Caco-2 (cell line): Measurements from ENCODE around the gene MYOF. TPM values are rescaled to one million over a fixed set of nuclear protein-coding genes. Genes with fewer than 3 reads are reported as not detected.

Experiments used
- BruUV-seq: library from RNA; stranded (reverse); fragments of 400-500 nt; replicated peaks from 2 replicates; lab custom pipeline; 2021; lab: Mats Ljungman, UMichigan
- CTCF ChIA-PET: fragments of 300-600 bp; sonication (Branson Sonifier 250); formaldehyde crosslinking; loops from one replicate; lab custom pipeline; 2022; ENCODE audit warnings: antibody characterized with exemption; lab: Charles Lee
- POLR2A ChIA-PET: fragments of 300-600 bp; sonication (Branson Sonifier 250); formaldehyde crosslinking; loops from one replicate; lab custom pipeline; 2022; ENCODE audit warnings: antibody characterized with exemption; lab: Charles Lee
- DNase-seq, 2 experiments: peaks; one replicate each; pipeline versions ENCODE4 v3.0.0 to v3.0.0-alpha.2; 2020 to 2022
- H3K27me3 ChIP-seq: replicated peaks from 2 replicates; pipeline ENCODE4 v1.6.0; 2011; ENCODE audit warnings: low read length; ENCODE audit not compliant: control insufficient read depth, insufficient read depth
- H3K36me3 ChIP-seq: 2 replicates; pipeline ENCODE4 v1.5.1; 2011; ENCODE audit warnings: low read length; ENCODE audit not compliant: control insufficient read depth, insufficient read depth
- H3K4me1 ChIP-seq: fragments of 250-450 bp; sonication (Bioruptor Pico); 2 replicates; pipeline ENCODE4 v1.5.1; 2020; ENCODE audit warnings: mild to moderate bottlenecking
- H3K4me3 ChIP-seq: 2 replicates; pipeline ENCODE4 v1.5.1; 2011; ENCODE audit warnings: low read depth, mild to moderate bottlenecking, control low read depth, low read length
- H3K9me3 ChIP-seq: fragments of 250-450 bp; sonication (Bioruptor Pico); 2 replicates; pipeline ENCODE4 v1.5.1; 2020; ENCODE audit warnings: mild to moderate bottlenecking, moderate library complexity
- H3K27ac Mint-ChIP-seq: one replicate; pipeline ENCODE4 v1.8.0; 2022; ENCODE audit warnings: mixed read lengths; ENCODE audit not compliant: unreplicated experiment
- H3K27me3 Mint-ChIP-seq: one replicate; pipeline ENCODE4 v1.8.0; 2022; ENCODE audit warnings: mixed read lengths; ENCODE audit not compliant: insufficient read depth, unreplicated experiment
- H3K36me3 Mint-ChIP-seq: one replicate; pipeline ENCODE4 v1.8.0; 2022; ENCODE audit warnings: mild to moderate bottlenecking, mixed read lengths; ENCODE audit not compliant: insufficient read depth, unreplicated experiment
- H3K4me1 Mint-ChIP-seq: one replicate; pipeline ENCODE4 v1.8.0; 2022; ENCODE audit warnings: low read depth, mixed read lengths; ENCODE audit not compliant: unreplicated experiment
- H3K4me3 Mint-ChIP-seq: one replicate; pipeline ENCODE4 v1.8.0; 2022; ENCODE audit warnings: mild to moderate bottlenecking, moderate library complexity, mixed read lengths; ENCODE audit not compliant: unreplicated experiment
- H3K9me3 Mint-ChIP-seq: one replicate; pipeline ENCODE4 v1.8.0; 2022; ENCODE audit warnings: mixed read lengths; ENCODE audit not compliant: unreplicated experiment
- CTCF ChIP-seq, 2 experiments: fragments of 200-600 bp in 1 of 2; IDR thresholded peaks; 1 replicate in 1 of 2; 2 replicates in 1 of 2; pipeline versions ENCODE4 v1.5.1 to v1.8.0; 2011 to 2022; ENCODE audit warnings: antibody characterized with exemption in 1 of 2, control low read depth in 1 of 2, inconsistent platforms in 1 of 2, low read depth in 1 of 2, low read length in 1 of 2, mild to moderate bottlenecking in 1 of 2, moderate library complexity in 1 of 2; ENCODE audit not compliant: insufficient read depth in 1 of 2, severe bottlenecking in 1 of 2, unreplicated experiment in 1 of 2
- intact Hi-C: fragments of 100-400 bp; cut with micrococcal nuclease; formaldehyde crosslinking; loops from one replicate; pipeline ENCODE4 v1.10.0; 2022; ENCODE audit not compliant: unreplicated experiment
- total RNA-seq: library from RNA; stranded (reverse); gene quantifications from 2 replicates; pipeline ENCODE4 v1.2.3, GENCODE V29; 2022

The MYOF gene
- total RNA-seq, 1 experiment from 2014 or later = 148 TPM

GRCh38 chr10:93435621-93436397 is 46.3 kb downstream of the MYOF start:
- Histone ChIP-seq H3K36me3 (no peaks in the 10 kb centered on the region), H3K27me3 (no peaks in the 10 kb centered on the region), H3K9me3 (no peaks in the 10 kb centered on the region), H3K4me1 (peaks cover 60% of the 10 kb centered on the region), H3K4me3 (no peak overlapping the region)
- no TSS peak for BruUV-seq
- intact Hi-C loops = loop anchor here (2.0 kb wide), 2 partner anchors 23 to 35 kb away; no protein-coding TSS in a partner anchor
- ChIA-PET POLR2A (interaction anchor here (1.8 to 2.2 kb wide), 3 partner anchors 10 to 47 kb away, joined by 15 to 32 read pairs (median 22); partner anchors contain the start of gene MYOF), CTCF (interaction anchor here (1.1 kb wide), 1 partner anchor 46 kb away, joined by 3 read pairs; the partner anchor contains the start of gene MYOF)
- H3K4me1 Mint-ChIP-seq = peaks cover 69% of the 10 kb centered on the region
- H3K36me3 Mint-ChIP-seq = peaks cover 68% of the 10 kb centered on the region
- no peaks in the 10 kb centered on the region for H3K9me3 Mint-ChIP-seq
- TF ChIP-seq CTCF (IDR thresholded peaks at IDR 0.05; ENCODE audit: insufficient read depth in 1 of 2, low read depth in 1 of 2, low read length in 1 of 2, severe bottlenecking in 1 of 2, unreplicated experiment in 1 of 2) = no peak
- DNase-seq = peak; percentile 55 to 63
- H3K27ac Mint-ChIP-seq = peak overlapping the region; percentile 96
- peak overlapping the region; percentile 60 for H3K4me3 Mint-ChIP-seq
- H3K27me3 Mint-ChIP-seq = no peaks in the 10 kb centered on the region

- intact Hi-C loops = no loop called here
- CTCF ChIA-PET = interaction anchor here (1.1 kb wide), 1 partner anchor 47 kb away, joined by 3 read pairs; the partner anchor contains the start of gene MYOF
- peaks cover 62% of the 10 kb centered on the region for H3K4me1 Mint-ChIP-seq
- DNase-seq = no peak
- POLR2A ChIA-PET = no interaction called here
- peak overlapping the region; percentile 96 for H3K27ac Mint-ChIP-seq
- BruUV-seq = no TSS peak
- H3K27me3 ChIP-seq = no peaks in the 10 kb centered on the region
- no peaks in the 10 kb centered on the region for H3K9me3 ChIP-seq
- H3K4me1 ChIP-seq = peaks cover 52% of the 10 kb centered on the region
- peaks cover 68% of the 10 kb centered on the region for H3K36me3 Mint-ChIP-seq
- H3K4me3 ChIP-seq = no peak overlapping the region
- no peaks in the 10 kb centered on the region for H3K9me3 Mint-ChIP-seq
- no peaks in the 10 kb centered on the region; the same call in 1 of the 2 replicates for H3K36me3 ChIP-seq
- no peaks in the 10 kb centered on the region for H3K27me3 Mint-ChIP-seq
- no peak overlapping the region for H3K4me3 Mint-ChIP-seq
- TF ChIP-seq CTCF (IDR thresholded peaks at IDR 0.05; ENCODE audit: insufficient read depth in 1 of 2, low read depth in 1 of 2, low read length in 1 of 2, severe bottlenecking in 1 of 2, unreplicated experiment in 1 of 2) = no peak
Observed at GRCh38 chr10:93434991-93435491, 47.1 kb downstream of the MYOF start.

DNA sequence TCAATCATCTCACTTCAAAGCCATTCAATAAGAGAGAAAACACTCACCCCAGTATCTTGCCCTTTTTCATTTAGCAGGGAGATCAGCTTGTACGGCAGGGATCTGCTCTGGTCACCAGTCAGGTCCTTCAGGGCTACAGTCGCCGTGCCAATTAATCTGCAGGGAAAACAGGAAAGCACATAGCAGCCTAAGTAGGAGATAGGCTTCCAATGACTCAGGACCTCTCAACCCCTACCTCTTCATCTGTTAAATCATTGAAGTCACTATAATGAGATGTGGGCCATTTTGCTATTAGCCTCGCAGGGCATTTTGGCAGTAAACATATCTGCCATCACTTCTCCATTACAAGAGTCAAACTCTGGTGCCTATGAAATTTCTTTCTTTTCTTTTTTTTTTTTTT is 50.8 kb downstream of the MYOF start:
- BruUV-seq = no TSS peak
- Mint-ChIP-seq H3K36me3 (peaks cover 68% of the 10 kb centered on the region), H3K9me3 (no peaks in the 10 kb centered on the region), H3K27me3 (no peaks in the 10 kb centered on the region), H3K27ac (peak overlapping the region; percentile 5), H3K4me1 (peaks cover 26% of the 10 kb centered on the region), H3K4me3 (no peak overlapping the region)
- Histone ChIP-seq H3K27me3 (no peaks in the 10 kb centered on the region), H3K4me3 (no peak overlapping the region), H3K4me1 (peaks cover 17% of the 10 kb centered on the region), H3K9me3 (0 out of 2 replicates have a peak, but pooled peaks cover 3% of the 10 kb centered on the region), H3K36me3 (no peaks in the 10 kb centered on the region; the same call in 1 of the 2 replicates)
- intact Hi-C loops = no loop called here
- CTCF ChIA-PET = no interaction called here
- no peak for TF ChIP-seq CTCF (IDR thresholded peaks at IDR 0.05; ENCODE audit: insufficient read depth in 1 of 2, low read depth in 1 of 2, low read length in 1 of 2, severe bottlenecking in 1 of 2, unreplicated experiment in 1 of 2)
- DNase-seq = no peak
- POLR2A ChIA-PET = interaction anchor here (1.1 kb wide), 1 partner anchor 14 kb away, joined by 3 read pairs; no protein-coding TSS in a partner anchor
